ENCODE results near the gene WIPI1.
"Not testable (repeated sequence)": the region's sequence is repeated elsewhere in the genome, so short reads cannot be mapped to it uniquely, and the experiment has no call there.

The WIPI1 gene, protein sequence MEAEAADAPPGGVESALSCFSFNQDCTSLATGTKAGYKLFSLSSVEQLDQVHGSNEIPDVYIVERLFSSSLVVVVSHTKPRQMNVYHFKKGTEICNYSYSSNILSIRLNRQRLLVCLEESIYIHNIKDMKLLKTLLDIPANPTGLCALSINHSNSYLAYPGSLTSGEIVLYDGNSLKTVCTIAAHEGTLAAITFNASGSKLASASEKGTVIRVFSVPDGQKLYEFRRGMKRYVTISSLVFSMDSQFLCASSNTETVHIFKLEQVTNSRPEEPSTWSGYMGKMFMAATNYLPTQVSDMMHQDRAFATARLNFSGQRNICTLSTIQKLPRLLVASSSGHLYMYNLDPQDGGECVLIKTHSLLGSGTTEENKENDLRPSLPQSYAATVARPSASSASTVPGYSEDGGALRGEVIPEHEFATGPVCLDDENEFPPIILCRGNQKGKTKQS

GRCh38 chr17:68457168-68457538 is at the start of gene WIPI1:
Gene WIPI1, minus strand, starts transcription at chr17:68457496. Its CDS starts 75 bp downstream, at chr17:68457421.
- DNase-seq: no peak

- no peak for DNase-seq
Observed at GRCh38 chr17:68505951-68506350, 48.7 kb upstream of the WIPI1 start.

GRCh38 chr17:68501074-68501473 is 43.8 kb upstream of the WIPI1 start:
- DNase-seq: no peak

DNA sequence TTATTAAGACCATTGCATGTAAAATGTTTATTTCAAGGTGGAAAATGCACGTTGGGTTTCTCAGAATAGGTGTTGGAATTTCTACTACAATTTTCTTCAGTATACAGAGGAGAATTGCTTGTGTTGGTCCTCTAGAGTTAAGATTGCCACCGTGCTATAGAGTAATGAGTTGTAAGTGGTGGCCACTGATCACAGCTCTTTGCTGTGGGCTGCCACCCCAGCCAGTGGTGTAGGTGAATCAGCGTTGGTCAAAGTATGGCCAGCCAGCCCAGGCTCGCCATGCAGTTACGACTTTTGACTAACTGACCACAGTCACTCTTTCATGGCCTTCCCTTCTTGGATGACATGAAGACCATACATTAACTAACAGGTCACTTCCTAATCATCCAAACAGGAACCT is 42.3 kb upstream of the WIPI1 start:
- DNase-seq: no peak

DNA sequence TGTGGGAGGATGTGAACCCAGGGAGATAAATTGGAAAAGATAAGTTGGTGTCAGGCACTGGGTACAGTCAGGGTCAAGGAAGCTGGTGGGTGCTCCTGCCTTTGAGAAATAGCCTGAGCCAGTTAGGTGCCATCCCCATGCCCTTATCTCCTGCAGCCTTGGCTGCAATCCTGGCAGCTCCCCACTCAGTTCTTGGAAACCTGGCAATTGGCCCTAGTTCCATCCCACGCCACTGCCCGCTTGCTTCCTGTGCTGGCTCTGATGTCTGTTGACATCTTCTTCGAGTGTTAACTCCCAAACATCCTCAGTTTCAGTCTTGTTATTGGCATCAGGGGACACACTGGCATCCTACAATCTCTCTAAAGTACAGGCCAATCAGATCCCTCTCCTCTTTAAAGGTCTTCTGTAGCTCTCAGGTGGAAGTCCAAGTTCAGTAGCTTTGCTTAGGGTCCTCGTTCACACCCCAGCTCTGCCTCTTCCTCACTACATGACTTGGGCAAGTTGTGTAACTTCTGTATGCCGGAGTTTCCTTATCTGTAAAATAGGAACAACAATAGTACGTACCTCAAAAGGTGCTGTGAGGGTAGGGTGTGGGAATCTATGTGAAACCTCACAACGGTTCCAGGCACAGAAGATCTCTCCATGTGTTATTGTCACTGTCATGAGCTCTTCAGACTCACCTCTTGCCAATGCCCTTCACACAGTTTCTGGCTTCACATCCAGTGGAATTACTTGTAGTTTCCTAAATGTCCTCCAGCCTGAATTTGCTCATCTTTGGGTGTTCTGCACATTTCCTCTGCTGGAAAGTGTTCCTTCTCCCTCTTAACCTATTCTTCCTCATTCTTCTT is 41.4 kb upstream of the WIPI1 start:
- no peak for DNase-seq

GRCh38 chr17:68497885-68498319 is 40.6 kb upstream of the WIPI1 start:
- DNase-seq: peak in 1 of 2 donors; percentile 55

GRCh38 chr17:68495081-68495480 is 37.8 kb upstream of the WIPI1 start:
- no peak for DNase-seq

- DNase-seq: not testable (repeated sequence)
Observed at GRCh38 chr17:68492394-68493054, 35.2 kb upstream of the WIPI1 start.

DNA sequence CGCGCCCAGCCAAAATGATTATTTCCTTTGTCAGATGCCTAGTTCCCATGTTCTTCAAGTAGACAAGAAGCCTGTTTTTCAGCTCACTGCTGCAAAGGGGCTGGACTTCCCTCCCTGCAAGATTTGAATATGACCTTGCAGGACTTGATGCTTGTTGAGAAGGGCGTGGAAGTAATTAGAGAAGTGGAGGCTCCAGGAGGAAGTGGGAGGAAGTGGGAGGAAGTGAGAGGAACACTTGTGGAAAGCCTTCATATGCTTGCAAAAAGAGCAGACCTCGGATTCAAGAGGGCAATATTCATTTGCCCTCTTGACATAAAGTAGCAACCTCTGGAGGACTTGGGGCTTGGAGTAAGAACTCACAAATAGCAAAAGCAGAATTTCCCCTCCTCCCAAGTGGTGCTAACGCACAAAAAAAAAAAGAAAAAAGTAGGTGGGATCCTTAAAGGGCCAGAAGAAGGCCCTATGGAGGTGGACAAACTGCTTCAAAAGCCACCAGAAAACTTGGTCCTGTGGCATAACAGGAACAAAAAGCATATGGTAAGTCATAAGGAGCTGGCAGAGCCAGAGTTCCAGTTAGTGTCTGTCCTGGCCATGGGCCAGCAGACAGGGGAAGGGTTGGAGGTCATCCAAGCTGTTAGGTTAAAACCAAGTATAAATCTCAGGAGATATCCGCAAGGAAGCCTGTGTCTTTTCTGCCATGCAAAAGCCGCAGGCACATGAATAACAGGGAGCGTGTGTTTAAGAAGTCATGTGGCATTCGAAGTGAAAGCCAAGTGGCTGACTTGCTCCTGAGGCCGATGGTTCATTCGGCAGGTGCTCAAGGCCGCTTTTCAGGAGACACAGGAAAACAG is 34.3 kb upstream of the WIPI1 start:
- DNase-seq: peak in 1 of 2 donors; percentile 48

DNA sequence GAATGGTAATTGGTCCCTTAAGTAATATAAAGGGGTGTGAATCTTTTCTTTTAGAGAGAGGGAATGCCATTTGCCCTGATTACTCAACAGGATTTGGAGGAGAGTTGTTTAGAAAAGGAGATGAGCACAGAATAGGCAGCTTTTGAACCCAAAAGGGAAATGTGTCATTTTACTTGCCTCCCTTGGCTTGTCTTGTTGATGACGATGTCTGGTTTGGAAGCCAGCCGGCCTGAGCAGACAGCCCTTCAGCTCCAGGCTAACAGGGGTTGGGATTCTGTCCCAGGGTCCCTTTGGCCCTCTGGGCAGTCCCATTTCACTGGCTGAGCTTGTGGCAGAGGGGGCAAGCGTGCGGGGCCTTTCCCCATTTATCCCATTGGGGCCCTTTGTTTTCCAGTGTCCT is 32.6 kb upstream of the WIPI1 start:
- DNase-seq: no peak

DNA sequence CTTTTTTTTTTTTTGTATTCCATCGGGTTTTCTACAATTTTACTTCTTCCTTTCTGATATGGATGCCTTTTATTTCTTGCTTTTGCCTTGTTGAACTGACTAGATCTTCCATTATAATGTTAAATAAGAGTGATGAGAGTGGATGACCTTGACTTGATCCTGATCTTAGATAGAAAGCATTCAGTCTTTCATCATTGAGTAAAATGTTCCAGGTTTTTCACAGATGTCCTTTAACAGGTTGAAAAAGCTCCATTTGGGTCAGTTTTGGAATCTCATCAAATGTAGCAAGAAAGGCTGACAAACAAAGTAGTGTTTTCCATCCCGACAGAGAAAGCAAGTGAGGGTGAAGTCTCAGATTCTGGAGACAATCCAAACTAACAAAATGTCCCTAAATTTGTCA is 27.2 kb upstream of the WIPI1 start:
- DNase-seq: no peak

- no peak for DNase-seq
Observed at GRCh38 chr17:68482576-68483041, 25.3 kb upstream of the WIPI1 start.

DNA sequence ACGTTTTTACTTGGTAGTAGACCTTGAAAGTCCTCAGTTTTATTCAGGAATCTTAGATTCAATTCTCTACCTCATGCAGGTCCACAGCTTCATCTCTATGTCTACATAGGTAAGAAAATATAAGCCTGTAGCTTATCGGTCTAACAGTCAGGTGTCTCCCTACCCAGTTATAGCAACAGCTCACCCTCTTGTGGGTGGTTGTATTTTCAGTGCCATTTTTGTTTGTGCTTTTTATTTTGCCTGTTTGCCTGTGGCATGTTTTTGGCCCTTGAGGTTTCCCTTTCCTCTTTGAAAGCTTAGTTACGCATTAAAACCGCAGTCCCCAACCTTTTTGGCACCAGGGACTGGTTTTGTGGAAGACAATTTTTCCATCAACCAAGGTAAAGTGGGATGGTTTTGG is 23.6 kb upstream of the WIPI1 start:
- DNase-seq: no peak

DNA sequence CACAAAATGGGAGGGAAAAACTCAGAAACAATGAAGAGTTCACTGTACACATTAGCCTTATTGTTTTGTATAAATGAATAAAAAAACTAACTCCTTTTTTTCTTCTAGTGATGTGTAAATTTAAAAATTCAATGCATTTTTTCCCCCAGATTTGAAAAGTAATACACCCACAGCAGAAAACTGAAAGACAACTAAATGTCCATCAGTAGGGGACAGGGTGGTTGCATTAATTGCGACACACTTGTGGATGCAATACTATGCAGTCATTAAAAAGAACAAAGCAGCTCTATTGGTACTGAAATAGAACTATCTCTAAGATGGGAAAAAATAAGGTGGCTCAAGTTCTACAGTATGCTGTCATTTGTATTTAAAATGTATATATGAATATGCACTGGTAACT is 13.7 kb upstream of the WIPI1 start:
- no peak for DNase-seq

DNA sequence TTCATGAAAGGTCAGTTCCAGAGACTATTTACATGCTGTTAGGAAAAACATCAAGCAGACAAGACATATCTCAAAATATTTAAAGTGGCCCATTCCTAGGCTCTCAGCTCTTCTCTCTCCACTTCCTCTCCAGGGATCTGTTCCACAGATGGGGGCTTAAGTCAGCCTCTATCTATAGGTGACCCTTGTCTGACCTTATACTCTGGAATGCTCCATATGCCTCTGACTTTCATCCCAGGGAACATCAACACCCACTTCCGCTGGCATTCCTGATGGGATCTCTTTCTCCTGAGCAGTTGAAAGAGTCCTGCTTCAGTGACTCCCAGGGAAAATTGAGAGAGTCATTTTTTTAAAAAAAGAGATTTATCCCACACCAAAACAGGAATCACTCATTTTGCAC is 11.5 kb upstream of the WIPI1 start:
- no peak for DNase-seq

- DNase-seq: no peak
Observed at GRCh38 chr17:68468334-68468733, 11.0 kb upstream of the WIPI1 start.

DNA sequence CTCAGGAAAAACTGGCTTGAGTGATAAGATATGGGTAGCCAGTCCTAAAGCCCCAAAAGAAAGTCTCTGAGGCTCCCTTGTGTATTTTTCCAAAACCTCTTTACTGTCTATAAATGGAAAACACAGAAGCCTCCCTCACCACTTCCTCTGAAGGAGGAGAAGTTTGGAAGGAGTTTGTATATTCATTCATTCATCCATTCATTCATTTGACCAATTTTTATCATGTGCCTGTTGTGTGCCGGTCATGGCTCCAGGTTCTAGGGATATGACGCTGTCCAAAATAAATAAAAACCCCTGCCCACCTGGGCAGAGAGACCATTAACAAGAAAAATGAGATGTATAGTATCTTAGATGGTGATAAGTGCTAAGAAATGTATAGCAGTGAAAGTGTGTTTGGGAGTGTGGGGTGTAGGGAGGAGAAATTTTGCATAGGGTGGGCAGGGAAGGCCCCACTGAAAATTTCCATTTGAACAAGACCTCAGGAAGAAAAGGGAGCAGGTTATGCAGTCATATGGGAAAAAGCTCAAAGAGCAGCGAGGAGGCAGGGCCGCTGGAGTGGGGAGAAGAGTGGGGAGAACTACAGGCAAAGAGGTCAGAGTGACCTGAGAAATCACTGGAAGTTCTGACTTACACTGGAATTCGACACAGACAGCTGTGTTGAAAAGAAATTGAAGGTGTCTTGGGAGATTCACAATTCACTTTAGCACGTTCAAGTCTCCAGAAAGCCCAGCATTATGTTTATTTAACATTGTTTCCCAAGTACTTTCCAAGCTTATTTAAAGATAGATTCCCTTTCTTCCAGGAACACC is 6.1 kb upstream of the WIPI1 start:
- DNase-seq: no peak

DNA sequence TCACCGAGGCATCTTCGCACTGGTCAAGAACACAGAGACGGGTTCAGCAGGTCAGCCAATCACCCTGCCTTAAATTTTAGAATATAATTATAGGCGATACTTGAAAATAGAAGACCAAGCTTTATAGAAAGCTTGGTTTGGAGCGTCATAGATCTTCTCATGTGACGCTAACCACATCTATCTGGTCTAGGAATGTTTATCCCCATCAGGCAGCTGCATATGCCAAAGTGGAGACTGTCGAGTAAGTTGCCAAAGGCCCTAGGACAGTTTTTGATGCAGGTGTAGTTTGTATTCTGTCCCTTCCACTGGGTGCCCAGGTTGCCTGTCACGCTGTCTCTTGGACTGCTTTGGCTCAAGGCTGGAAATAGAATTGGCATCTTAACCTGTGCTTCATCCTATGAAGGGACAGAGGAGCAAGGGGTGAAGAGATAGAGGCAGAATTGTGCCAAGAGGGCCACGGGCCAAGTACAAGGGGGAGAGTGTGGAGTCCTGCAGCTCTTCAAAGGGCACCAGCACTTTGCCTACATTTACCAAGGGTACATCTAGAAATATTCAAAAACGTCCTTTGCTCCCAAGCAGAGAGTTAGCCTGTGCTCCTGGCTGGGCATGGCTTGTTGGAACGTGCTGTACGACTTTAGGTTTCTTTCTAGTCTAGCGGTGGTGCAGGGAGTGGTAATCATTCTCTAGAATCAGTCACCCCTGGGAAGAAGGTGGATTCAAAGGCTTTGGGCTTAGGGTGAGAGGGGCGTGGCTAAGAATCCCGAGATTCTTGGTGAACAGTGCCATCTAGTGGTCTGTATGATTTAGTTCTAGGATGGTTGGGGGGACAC is 5.3 kb upstream of the WIPI1 start:
- DNase-seq: peak; percentile 73 to 85

DNA sequence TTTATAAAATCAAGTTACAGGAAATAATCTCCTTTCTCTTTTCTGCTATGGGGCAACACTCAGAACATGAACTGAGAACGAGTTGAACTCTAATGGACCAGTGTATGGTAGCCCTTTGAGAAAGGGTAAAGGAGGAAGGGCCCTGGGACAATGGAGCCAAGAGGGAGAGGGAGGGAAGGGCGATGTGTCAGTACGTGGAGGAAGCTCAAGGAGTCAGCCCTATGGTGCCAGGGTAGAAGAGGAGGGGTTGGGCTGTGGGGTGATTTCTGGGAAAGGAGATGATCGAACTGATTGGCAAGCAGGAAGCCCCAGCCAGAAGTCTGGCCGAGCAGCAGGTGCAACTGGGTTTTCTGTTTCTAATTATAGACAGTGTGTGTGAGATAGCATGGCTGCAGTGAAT is 4.3 kb upstream of the WIPI1 start:
- DNase-seq: no peak

DNA sequence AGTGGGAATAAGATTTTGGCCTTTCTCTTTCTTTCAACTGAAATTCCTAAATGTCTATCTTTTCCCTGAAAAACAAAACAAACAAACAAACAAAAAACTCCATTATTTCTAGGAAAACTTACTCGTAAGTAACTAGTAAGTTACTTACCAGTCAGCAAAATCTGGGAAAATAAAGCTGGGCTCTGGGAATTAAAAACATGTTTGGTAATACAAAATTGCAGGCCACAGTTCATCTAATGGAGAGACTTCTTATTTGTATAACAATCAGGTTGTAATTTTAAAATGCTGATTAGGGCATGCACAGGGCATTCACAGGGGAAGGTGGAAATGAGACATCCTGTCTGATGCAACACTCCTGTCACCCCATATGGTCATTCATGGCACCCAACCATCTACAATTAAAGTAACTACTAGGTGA is 3.8 kb upstream of the WIPI1 start:
- no peak for DNase-seq
